Measurements from ENCODE around the gene PSG7.
"Not testable (repeated sequence)": the region's sequence is repeated elsewhere in the genome, so short reads cannot be mapped to it uniquely, and the experiment has no call there.

The PSG7 gene

GRCh38 chr19:42937107-42937506 is at the start of gene PSG7:
Gene PSG7 (minus strand): TSS chr19:42937207. CDS start chr19:42937076, 131 bp downstream.
- H3K4me3 Mint-ChIP-seq; H3K27ac Mint-ChIP-seq (ENCODE audit: low read depth); H3K9me3 Mint-ChIP-seq; H3K36me3 Mint-ChIP-seq (ENCODE audit: insufficient read depth); ATAC-seq (replicated peaks; ENCODE audit: extremely low read depth, poor library complexity, severe bottlenecking); DNase-seq (ENCODE audit: low spot score in 2 of 2); H3K4me1 Mint-ChIP-seq: not testable (repeated sequence)
- peaks cover 59% of the 10 kb centered on the region for H3K27me3 Mint-ChIP-seq

- H3K4me3 Mint-ChIP-seq = no peak overlapping the region
- ATAC-seq (replicated peaks; ENCODE audit: extremely low read depth, poor library complexity, severe bottlenecking) = no peak
- H3K4me1 Mint-ChIP-seq = no peaks in the 10 kb centered on the region
- no peak overlapping the region for H3K27ac Mint-ChIP-seq (ENCODE audit: low read depth)
- no peak for DNase-seq (ENCODE audit: low spot score in 2 of 2)
- H3K27me3 Mint-ChIP-seq = peaks cover 59% of the 10 kb centered on the region
- no peaks in the 10 kb centered on the region for H3K36me3 Mint-ChIP-seq (ENCODE audit: insufficient read depth)
- H3K9me3 Mint-ChIP-seq = peaks cover 13% of the 10 kb centered on the region
These were observed 48.6 kb upstream of the PSG7 start for GRCh38 chr19:42985588-42985987.

- not testable (repeated sequence) for H3K27ac Mint-ChIP-seq (ENCODE audit: low read depth); DNase-seq (ENCODE audit: low spot score in 2 of 2); ATAC-seq (replicated peaks; ENCODE audit: extremely low read depth, poor library complexity, severe bottlenecking); H3K36me3 Mint-ChIP-seq (ENCODE audit: insufficient read depth); H3K4me3 Mint-ChIP-seq; H3K4me1 Mint-ChIP-seq
- H3K9me3 Mint-ChIP-seq = peaks cover 16% of the 10 kb centered on the region
- H3K27me3 Mint-ChIP-seq = peaks cover 38% of the 10 kb centered on the region
These were observed 45.1 kb upstream of the PSG7 start for GRCh38 chr19:42982111-42982510.

GRCh38 chr19:42971451-42971850 is 34.4 kb upstream of the PSG7 start:
- H3K36me3 Mint-ChIP-seq (ENCODE audit: insufficient read depth); ATAC-seq (replicated peaks; ENCODE audit: extremely low read depth, poor library complexity, severe bottlenecking); H3K4me3 Mint-ChIP-seq; DNase-seq (ENCODE audit: low spot score in 2 of 2); H3K27ac Mint-ChIP-seq (ENCODE audit: low read depth); H3K4me1 Mint-ChIP-seq; H3K9me3 Mint-ChIP-seq: not testable (repeated sequence)
- H3K27me3 Mint-ChIP-seq = peaks cover 25% of the 10 kb centered on the region

- Mint-ChIP-seq H3K27ac (ENCODE audit: low read depth) (no peak overlapping the region), H3K36me3 (ENCODE audit: insufficient read depth) (no peaks in the 10 kb centered on the region)
- no peak for DNase-seq (ENCODE audit: low spot score in 2 of 2)
These were observed 28.2 kb upstream of the PSG7 start for GRCh38 chr19:42965176-42965575.

GRCh38 chr19:42961119-42961518 is 24.1 kb upstream of the PSG7 start:
- Mint-ChIP-seq H3K36me3 (ENCODE audit: insufficient read depth) (no peaks in the 10 kb centered on the region), H3K27ac (ENCODE audit: low read depth) (no peak overlapping the region), H3K4me3 (no peak overlapping the region), H3K9me3 (no peaks in the 10 kb centered on the region), H3K4me1 (no peaks in the 10 kb centered on the region), H3K27me3 (peaks cover 35% of the 10 kb centered on the region)
- ATAC-seq (replicated peaks; ENCODE audit: extremely low read depth, poor library complexity, severe bottlenecking) (no peak), DNase-seq (ENCODE audit: low spot score in 2 of 2) (no peak)

More at GRCh38 chr19:42965176-42965575, 28.2 kb upstream of the PSG7 start:
- Mint-ChIP-seq H3K9me3 (no peaks in the 10 kb centered on the region), H3K4me1 (no peaks in the 10 kb centered on the region), H3K27me3 (peaks cover 25% of the 10 kb centered on the region), H3K4me3 (no peak overlapping the region)
- no peak for ATAC-seq (replicated peaks; ENCODE audit: extremely low read depth, poor library complexity, severe bottlenecking)

GRCh38 chr19:42952126-42952525 is 15.1 kb upstream of the PSG7 start:
- DNase-seq (ENCODE audit: low spot score in 2 of 2); H3K9me3 Mint-ChIP-seq; H3K4me1 Mint-ChIP-seq; ATAC-seq (replicated peaks; ENCODE audit: extremely low read depth, poor library complexity, severe bottlenecking); H3K36me3 Mint-ChIP-seq (ENCODE audit: insufficient read depth); H3K27ac Mint-ChIP-seq (ENCODE audit: low read depth); H3K4me3 Mint-ChIP-seq: not testable (repeated sequence)
- peaks cover 54% of the 10 kb centered on the region for H3K27me3 Mint-ChIP-seq

- H3K4me1 Mint-ChIP-seq; H3K36me3 Mint-ChIP-seq (ENCODE audit: insufficient read depth); H3K27ac Mint-ChIP-seq (ENCODE audit: low read depth); H3K9me3 Mint-ChIP-seq; H3K4me3 Mint-ChIP-seq; DNase-seq (ENCODE audit: low spot score in 2 of 2); ATAC-seq (replicated peaks; ENCODE audit: extremely low read depth, poor library complexity, severe bottlenecking): not testable (repeated sequence)
- peaks cover 57% of the 10 kb centered on the region for H3K27me3 Mint-ChIP-seq
These were observed 14.5 kb upstream of the PSG7 start for GRCh38 chr19:42951476-42951875.

- H3K27me3 Mint-ChIP-seq = peaks cover 77% of the 10 kb centered on the region
- H3K9me3 Mint-ChIP-seq = no peaks in the 10 kb centered on the region
- H3K27ac Mint-ChIP-seq (ENCODE audit: low read depth) = no peak overlapping the region
- H3K4me3 Mint-ChIP-seq = no peak overlapping the region
- ATAC-seq (replicated peaks; ENCODE audit: extremely low read depth, poor library complexity, severe bottlenecking) = no peak
- H3K4me1 Mint-ChIP-seq = no peaks in the 10 kb centered on the region
- no peak for DNase-seq (ENCODE audit: low spot score in 2 of 2)
- H3K36me3 Mint-ChIP-seq (ENCODE audit: insufficient read depth) = no peaks in the 10 kb centered on the region
These were observed 5.3 kb upstream of the PSG7 start for GRCh38 chr19:42942187-42942789.

GRCh38 chr19:42934726-42935125 is 2.3 kb downstream of the PSG7 start:
- DNase-seq (ENCODE audit: low spot score in 2 of 2); H3K4me3 Mint-ChIP-seq; H3K9me3 Mint-ChIP-seq; ATAC-seq (replicated peaks; ENCODE audit: extremely low read depth, poor library complexity, severe bottlenecking); H3K4me1 Mint-ChIP-seq; H3K27ac Mint-ChIP-seq (ENCODE audit: low read depth); H3K36me3 Mint-ChIP-seq (ENCODE audit: insufficient read depth): not testable (repeated sequence)
- H3K27me3 Mint-ChIP-seq = peaks cover 37% of the 10 kb centered on the region

GRCh38 chr19:42934183-42934582 is 2.8 kb downstream of the PSG7 start:
- H3K27me3 Mint-ChIP-seq = peaks cover 34% of the 10 kb centered on the region
- not testable (repeated sequence) for DNase-seq (ENCODE audit: low spot score in 2 of 2); ATAC-seq (replicated peaks; ENCODE audit: extremely low read depth, poor library complexity, severe bottlenecking); H3K4me1 Mint-ChIP-seq; H3K27ac Mint-ChIP-seq (ENCODE audit: low read depth); H3K36me3 Mint-ChIP-seq (ENCODE audit: insufficient read depth); H3K4me3 Mint-ChIP-seq; H3K9me3 Mint-ChIP-seq

GRCh38 chr19:42933412-42933811 is 3.6 kb downstream of the PSG7 start:
- not testable (repeated sequence) for DNase-seq (ENCODE audit: low spot score in 2 of 2); ATAC-seq (replicated peaks; ENCODE audit: extremely low read depth, poor library complexity, severe bottlenecking); H3K9me3 Mint-ChIP-seq; H3K27ac Mint-ChIP-seq (ENCODE audit: low read depth); H3K36me3 Mint-ChIP-seq (ENCODE audit: insufficient read depth); H3K4me3 Mint-ChIP-seq; H3K4me1 Mint-ChIP-seq
- H3K27me3 Mint-ChIP-seq = peaks cover 37% of the 10 kb centered on the region

- H3K9me3 Mint-ChIP-seq; ATAC-seq (replicated peaks; ENCODE audit: extremely low read depth, poor library complexity, severe bottlenecking); H3K36me3 Mint-ChIP-seq (ENCODE audit: insufficient read depth); DNase-seq (ENCODE audit: low spot score in 2 of 2); H3K27ac Mint-ChIP-seq (ENCODE audit: low read depth); H3K4me3 Mint-ChIP-seq; H3K4me1 Mint-ChIP-seq: not testable (repeated sequence)
- H3K27me3 Mint-ChIP-seq = peaks cover 34% of the 10 kb centered on the region
These were observed 4.4 kb downstream of the PSG7 start for GRCh38 chr19:42932485-42933101.

Measured in central memory CD8-positive, alpha-beta T cell (primary cell).